HepG2 (cell line): ENCODE measurements around the gene COX4I2. TPM values are rescaled to one million over a fixed set of nuclear protein-coding genes. Genes with fewer than 3 reads are reported as not detected.

ENCODE experiments used
- GATA4 ChIP-seq: sonication (generic); IDR thresholded peaks from 2 replicates; pipeline ENCODE4 v1.6.1; 2016; ENCODE audit warnings: antibody characterized with exemption, low read depth, borderline replicate concordance
- HMG20B ChIP-seq: conservative IDR thresholded peaks from 2 replicates; pipeline ENCODE4 v1.6.1; 2016; ENCODE audit warnings: missing genetic modification reagents, missing compliant biosample characterization
- MED8 ChIP-seq: sonication (generic); formaldehyde crosslinking; IDR thresholded peaks from 2 replicates; pipeline ENCODE4 v1.8.1; 2023; ENCODE audit warnings: mild to moderate bottlenecking, missing genetic modification reagents; ENCODE audit not compliant: insufficient replicate concordance
- PHF5A ChIP-seq: IDR thresholded peaks from one replicate; pipeline ENCODE4 v1.6.1; 2018; ENCODE audit warnings: low read depth, missing genetic modification reagents; ENCODE audit not compliant: unreplicated experiment
- TCF7 ChIP-seq: sonication (generic); IDR thresholded peaks from 2 replicates; pipeline ENCODE4 v1.6.1; 2016; ENCODE audit warnings: antibody characterized with exemption, low read depth
- ZNF782 ChIP-seq: sonication (generic); formaldehyde crosslinking; IDR thresholded peaks from 2 replicates; pipeline ENCODE4 v1.4.0; 2020; ENCODE audit warnings: missing genetic modification reagents, mild to moderate bottlenecking, borderline replicate concordance
- polyA plus RNA-seq, 8 experiments: library from polyadenylated mRNA; depleted of rRNA in 3 of 8; stranded (reverse) in 7 of 8; unstranded in 1 of 8; fragments of >200 nt; fragmentation: Illumina TruSeq in 4 of 8; extraction: Trizol in 4 of 8; gene quantifications; 2 replicates each; pipeline versions ENCODE4 v1.2.1 to v1.2.3, GENCODE V29; 2011 to 2016; ENCODE audit warnings: low read depth in 4 of 8, missing spikeins in 1 of 8, mixed read lengths in 1 of 8; ENCODE audit not compliant: insufficient read depth in 1 of 8
- total RNA-seq, 5 experiments: library from RNA; depleted of rRNA; stranded (reverse); fragments of >200 nt; fragmentation: Illumina TruSeq; extraction: Trizol; gene quantifications; 2 replicates each; pipeline ENCODE4 v1.2.3, GENCODE V29; 2016; ENCODE audit warnings: low read depth in 1 of 5
- TF ChIP-seq, protein P1 (sequence below): sonication (generic); formaldehyde crosslinking; IDR thresholded peaks from 2 replicates; pipeline ENCODE4 v1.5.1; 2020; ENCODE audit warnings: mild to moderate bottlenecking, missing genetic modification reagents, moderate library complexity
- TF ChIP-seq, protein P2 (sequence below): sonication (generic); formaldehyde crosslinking; IDR thresholded peaks from 2 replicates; pipeline ENCODE4 v1.4.0; 2020; ENCODE audit warnings: missing genetic modification reagents

The COX4I2 gene
- total and polyA plus RNA-seq, 2 of the 13 experiments (the other 11 are each of a cell fraction or from before 2014, with no cell fraction given), result 1.1 TPM; not detected in 1

DNA sequence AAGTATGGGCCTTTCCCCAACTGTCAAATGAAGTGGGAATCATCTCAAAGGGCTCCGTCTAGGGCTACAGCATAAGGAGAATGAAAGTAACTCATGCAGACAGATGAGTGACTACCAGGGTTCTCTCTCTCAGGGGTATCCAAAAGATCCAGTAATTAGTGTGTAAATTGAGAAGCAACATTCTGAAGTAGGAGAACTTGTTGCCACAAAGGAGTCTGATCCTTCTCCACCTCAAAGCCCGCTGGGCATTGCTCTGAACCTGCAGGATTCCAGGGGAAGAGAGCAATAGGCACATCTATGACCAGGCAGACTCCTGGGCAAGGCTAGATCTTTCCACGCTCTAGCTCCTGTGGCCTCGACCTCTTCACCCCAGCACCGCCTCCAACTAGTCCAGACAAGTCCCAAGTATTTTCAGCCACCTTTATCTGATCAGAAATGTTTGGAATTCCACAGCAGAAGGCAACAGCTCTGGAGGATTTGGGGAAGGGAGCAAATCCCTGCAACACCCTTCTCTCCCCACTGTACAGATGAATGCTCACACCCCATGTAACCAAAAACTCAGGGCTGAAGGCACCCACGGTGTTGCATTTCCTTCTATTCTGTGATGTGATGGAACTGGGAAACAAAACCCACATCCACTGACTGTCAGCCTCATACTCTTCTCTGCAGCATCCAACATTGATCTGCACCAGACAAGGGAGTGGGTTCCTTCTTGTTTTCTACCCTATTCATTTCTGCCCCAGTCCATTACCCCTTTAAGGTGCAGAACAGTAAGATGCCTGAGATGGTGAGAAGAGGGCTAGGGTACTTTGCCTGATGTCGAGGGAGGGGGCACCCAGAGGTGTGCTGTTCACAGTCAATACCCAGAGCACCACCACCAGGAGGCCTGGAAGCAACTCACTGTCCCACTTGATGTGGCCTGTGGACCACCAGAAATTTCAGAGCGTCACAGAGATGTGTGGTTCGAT is 41.0 kb downstream of the COX4I2 start (continued):
- TF ChIP-seq, protein P1, sequence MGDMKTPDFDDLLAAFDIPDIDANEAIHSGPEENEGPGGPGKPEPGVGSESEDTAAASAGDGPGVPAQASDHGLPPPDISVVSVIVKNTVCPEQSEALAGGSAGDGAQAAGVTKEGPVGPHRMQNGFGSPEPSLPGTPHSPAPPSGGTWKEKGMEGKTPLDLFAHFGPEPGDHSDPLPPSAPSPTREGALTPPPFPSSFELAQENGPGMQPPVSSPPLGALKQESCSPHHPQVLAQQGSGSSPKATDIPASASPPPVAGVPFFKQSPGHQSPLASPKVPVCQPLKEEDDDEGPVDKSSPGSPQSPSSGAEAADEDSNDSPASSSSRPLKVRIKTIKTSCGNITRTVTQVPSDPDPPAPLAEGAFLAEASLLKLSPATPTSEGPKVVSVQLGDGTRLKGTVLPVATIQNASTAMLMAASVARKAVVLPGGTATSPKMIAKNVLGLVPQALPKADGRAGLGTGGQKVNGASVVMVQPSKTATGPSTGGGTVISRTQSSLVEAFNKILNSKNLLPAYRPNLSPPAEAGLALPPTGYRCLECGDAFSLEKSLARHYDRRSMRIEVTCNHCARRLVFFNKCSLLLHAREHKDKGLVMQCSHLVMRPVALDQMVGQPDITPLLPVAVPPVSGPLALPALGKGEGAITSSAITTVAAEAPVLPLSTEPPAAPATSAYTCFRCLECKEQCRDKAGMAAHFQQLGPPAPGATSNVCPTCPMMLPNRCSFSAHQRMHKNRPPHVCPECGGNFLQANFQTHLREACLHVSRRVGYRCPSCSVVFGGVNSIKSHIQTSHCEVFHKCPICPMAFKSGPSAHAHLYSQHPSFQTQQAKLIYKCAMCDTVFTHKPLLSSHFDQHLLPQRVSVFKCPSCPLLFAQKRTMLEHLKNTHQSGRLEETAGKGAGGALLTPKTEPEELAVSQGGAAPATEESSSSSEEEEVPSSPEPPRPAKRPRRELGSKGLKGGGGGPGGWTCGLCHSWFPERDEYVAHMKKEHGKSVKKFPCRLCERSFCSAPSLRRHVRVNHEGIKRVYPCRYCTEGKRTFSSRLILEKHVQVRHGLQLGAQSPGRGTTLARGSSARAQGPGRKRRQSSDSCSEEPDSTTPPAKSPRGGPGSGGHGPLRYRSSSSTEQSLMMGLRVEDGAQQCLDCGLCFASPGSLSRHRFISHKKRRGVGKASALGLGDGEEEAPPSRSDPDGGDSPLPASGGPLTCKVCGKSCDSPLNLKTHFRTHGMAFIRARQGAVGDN (CRISPR knock-in tag), result peak; percentile 75
- TF ChIP-seq ZNF782 (CRISPR knock-in tag) (0 out of 2 replicates have a peak, but pooled peaks have one; percentile 3), MED8 (no peak), HMG20B (CRISPR knock-in tag) (peak; percentile 62), GATA4 (peak; percentile 76; the same call in 1 of the 2 replicates), PHF5A (no peak), TCF7 (no peak)
- TF ChIP-seq, protein P2, sequence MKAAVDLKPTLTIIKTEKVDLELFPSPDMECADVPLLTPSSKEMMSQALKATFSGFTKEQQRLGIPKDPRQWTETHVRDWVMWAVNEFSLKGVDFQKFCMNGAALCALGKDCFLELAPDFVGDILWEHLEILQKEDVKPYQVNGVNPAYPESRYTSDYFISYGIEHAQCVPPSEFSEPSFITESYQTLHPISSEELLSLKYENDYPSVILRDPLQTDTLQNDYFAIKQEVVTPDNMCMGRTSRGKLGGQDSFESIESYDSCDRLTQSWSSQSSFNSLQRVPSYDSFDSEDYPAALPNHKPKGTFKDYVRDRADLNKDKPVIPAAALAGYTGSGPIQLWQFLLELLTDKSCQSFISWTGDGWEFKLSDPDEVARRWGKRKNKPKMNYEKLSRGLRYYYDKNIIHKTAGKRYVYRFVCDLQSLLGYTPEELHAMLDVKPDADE, result no peak
- TF ChIP-seq, all 625 proteins: peak for 131
